WI38 (cell line): ENCODE data around the gene CDC42EP1.
A peak's percentile ranks its signal among the peaks of the same experiment; 100 is the strongest.

Experiments used
- H3K4me3 ChIP-seq: 2 replicates; pipeline ENCODE4 v1.5.1; 2011; ENCODE audit warnings: low read depth, mild to moderate bottlenecking, control low read depth, low read length
- TF ChIP-seq, protein P1 (sequence below): IDR thresholded peaks from 2 replicates; pipeline ENCODE4 v1.5.1; 2012; ENCODE audit warnings: low read depth, mild to moderate bottlenecking, control low read depth, low read length

Gene CDC42EP1

GRCh38 chr22:37563153-37564081, 3.1 kb downstream of the CDC42EP1 start:
- peak overlapping the region; percentile 94 for H3K4me3 ChIP-seq
- TF ChIP-seq, protein P1, sequence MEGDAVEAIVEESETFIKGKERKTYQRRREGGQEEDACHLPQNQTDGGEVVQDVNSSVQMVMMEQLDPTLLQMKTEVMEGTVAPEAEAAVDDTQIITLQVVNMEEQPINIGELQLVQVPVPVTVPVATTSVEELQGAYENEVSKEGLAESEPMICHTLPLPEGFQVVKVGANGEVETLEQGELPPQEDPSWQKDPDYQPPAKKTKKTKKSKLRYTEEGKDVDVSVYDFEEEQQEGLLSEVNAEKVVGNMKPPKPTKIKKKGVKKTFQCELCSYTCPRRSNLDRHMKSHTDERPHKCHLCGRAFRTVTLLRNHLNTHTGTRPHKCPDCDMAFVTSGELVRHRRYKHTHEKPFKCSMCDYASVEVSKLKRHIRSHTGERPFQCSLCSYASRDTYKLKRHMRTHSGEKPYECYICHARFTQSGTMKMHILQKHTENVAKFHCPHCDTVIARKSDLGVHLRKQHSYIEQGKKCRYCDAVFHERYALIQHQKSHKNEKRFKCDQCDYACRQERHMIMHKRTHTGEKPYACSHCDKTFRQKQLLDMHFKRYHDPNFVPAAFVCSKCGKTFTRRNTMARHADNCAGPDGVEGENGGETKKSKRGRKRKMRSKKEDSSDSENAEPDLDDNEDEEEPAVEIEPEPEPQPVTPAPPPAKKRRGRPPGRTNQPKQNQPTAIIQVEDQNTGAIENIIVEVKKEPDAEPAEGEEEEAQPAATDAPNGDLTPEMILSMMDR: no peak

- H3K4me3 ChIP-seq: peak overlapping the region; percentile 40
- TF ChIP-seq, protein P1: no peak
Observed at GRCh38 chr22:37564111-37564711, 3.9 kb downstream of the CDC42EP1 start.

DNA sequence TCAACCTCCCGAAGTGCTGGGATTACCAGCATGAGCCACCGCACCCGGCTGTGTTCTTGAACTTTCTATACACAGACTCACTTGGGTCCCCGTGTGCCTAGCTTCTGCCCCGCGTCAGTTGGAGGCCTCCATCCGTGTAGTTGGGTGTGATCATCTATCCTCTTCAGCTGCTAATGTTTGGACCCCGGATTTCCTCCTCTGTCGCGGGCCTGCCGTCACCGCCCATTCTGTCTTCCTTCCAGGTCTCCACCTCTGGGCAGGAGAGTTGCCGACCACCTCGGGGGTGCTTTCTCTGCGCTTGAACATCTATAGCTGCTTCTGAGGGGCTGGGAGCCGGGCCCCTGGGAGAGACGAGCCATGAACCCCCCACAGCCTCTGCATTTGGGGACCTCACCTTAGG, 5.5 kb downstream of the CDC42EP1 start:
- TF ChIP-seq, protein P1: no peak
- no peak overlapping the region for H3K4me3 ChIP-seq

- H3K4me3 ChIP-seq: no peak overlapping the region
- TF ChIP-seq, protein P1: no peak
Observed at GRCh38 chr22:37566329-37566837, 6.1 kb downstream of the CDC42EP1 start.

DNA sequence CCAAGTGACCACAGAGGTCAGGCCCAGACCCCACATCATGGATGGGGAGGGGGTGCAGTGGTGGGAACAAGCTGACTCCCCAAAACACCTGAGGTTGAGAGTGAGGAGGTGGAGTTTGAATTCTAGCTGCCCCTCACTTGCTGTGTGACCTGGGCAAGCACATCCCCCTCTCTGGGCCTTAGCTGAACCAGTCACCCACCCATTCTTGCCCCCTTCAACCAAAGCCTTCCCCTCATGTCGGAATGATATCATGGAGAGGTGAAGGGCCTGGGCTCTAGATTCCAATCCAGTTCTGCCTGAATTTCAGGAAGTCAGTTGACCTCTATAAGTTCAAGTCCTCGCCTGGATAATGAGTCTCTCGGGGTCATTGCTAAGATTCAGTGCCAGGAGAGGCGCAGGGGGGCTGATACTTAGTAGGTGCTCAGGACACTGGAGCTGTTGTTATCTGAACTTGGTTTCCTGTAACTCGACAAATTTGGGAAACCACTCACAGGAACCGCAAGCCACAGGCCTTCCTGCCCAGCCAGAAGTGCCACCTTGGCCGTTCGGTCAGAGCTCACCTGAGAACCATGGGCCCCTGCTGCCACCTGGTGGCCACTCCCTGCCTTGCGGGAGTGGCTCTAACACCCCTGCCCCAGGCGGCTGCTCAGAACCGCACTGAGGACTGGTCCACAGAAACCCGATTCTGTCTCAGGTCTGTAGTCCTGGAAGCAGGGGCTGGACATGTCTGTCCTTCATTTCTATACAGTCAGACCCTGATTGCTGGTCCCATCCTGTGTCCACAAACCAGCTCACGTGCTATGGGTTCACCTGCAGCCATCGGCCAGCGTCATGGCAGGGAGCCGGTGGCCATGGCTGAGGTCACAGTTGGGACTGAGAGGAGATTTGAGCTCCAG, 6.9 kb downstream of the CDC42EP1 start:
- TF ChIP-seq, protein P1: peak; percentile 89
- no peak overlapping the region for H3K4me3 ChIP-seq

DNA sequence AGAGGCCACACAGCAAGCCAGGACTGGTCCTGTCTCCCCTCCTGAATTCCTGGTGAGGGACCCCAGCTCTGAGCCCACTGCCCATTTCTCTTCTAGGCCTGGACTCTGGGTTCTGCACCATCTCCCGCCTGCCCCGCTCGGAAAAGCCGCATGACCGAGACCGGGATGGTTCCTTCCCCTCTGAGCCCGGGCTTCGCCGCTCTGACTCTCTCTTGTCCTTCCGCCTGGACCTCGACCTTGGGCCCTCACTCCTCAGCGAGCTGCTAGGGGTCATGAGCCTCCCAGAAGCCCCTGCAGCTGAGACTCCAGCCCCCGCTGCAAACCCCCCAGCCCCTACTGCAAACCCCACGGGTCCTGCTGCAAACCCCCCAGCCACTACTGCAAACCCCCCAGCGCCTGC, 7.7 kb downstream of the CDC42EP1 start:
- no peak overlapping the region for H3K4me3 ChIP-seq
- TF ChIP-seq, protein P1: no peak
